Measurements from ENCODE around the gene SORCS1. TPM values are rescaled to one million over a fixed set of nuclear protein-coding genes. Genes with fewer than 3 reads are reported as not detected.

Gene SORCS1
- total RNA-seq, 4 donors from 2014 or later, result 0.16 to 0.68 (median 0.61) TPM

GRCh38 chr10:106631016-106631702 lies 533.3 kb downstream of the SORCS1 start:
- no peak for TF ChIP-seq CTCF (IDR thresholded peaks at IDR 0.05; ENCODE audit: low read depth)

GRCh38 chr10:106626371-106626770 lies 538.1 kb downstream of the SORCS1 start:
- TF ChIP-seq CTCF (IDR thresholded peaks at IDR 0.05; ENCODE audit: low read depth), result no peak

GRCh38 chr10:106625751-106626150 lies 538.8 kb downstream of the SORCS1 start:
- TF ChIP-seq CTCF (IDR thresholded peaks at IDR 0.05; ENCODE audit: low read depth), result no peak

GRCh38 chr10:106619346-106619745 lies 545.2 kb downstream of the SORCS1 start:
- TF ChIP-seq CTCF (IDR thresholded peaks at IDR 0.05; ENCODE audit: low read depth), result no peak

- no peak for TF ChIP-seq CTCF (IDR thresholded peaks at IDR 0.05; ENCODE audit: low read depth)
These were observed 545.9 kb downstream of the SORCS1 start for GRCh38 chr10:106618646-106619045.

- TF ChIP-seq CTCF (IDR thresholded peaks at IDR 0.05; ENCODE audit: low read depth), result no peak
These were observed 549.4 kb downstream of the SORCS1 start for GRCh38 chr10:106615081-106615480.

GRCh38 chr10:106614293-106614692 lies 550.2 kb downstream of the SORCS1 start:
- TF ChIP-seq CTCF (IDR thresholded peaks at IDR 0.05; ENCODE audit: low read depth), result no peak
